GM12878 (cell line): Measurements from ENCODE around the gene HOOK2. TPM values are rescaled to one million over a fixed set of nuclear protein-coding genes. Genes with fewer than 3 reads are reported as not detected.

Source experiments
- ATF2 ChIP-seq: IDR thresholded peaks from 2 replicates; pipeline ENCODE4 v1.6.1; 2012; ENCODE audit warnings: low read length, inconsistent platforms
- BCLAF1 ChIP-seq: fragments of 450-650 bp; IDR thresholded peaks from 2 replicates; pipeline ENCODE4 v1.6.1; 2017; ENCODE audit warnings: antibody characterized with exemption, mild to moderate bottlenecking, moderate library complexity
- BRCA1 ChIP-seq: IDR thresholded peaks from 2 replicates; pipeline ENCODE4 v1.6.1; 2011; ENCODE audit warnings: low read depth, low read length, improper control_type of control experiment
- CREB1 ChIP-seq: IDR thresholded peaks from 2 replicates; pipeline ENCODE4 v1.6.1; 2012; ENCODE audit warnings: low read depth, mild to moderate bottlenecking, inconsistent platforms
- FOXM1 ChIP-seq: IDR thresholded peaks from 2 replicates; pipeline ENCODE4 v1.6.1; 2012; ENCODE audit warnings: low read depth, mild to moderate bottlenecking, inconsistent platforms, low read length, moderate library complexity
- HCFC1 ChIP-seq: fragments of 150-350 bp; IDR thresholded peaks from 2 replicates; pipeline ENCODE4 v1.6.1; 2014; ENCODE audit warnings: low read length
- IRF5 ChIP-seq: fragments of 450-650 bp; IDR thresholded peaks from 2 replicates; pipeline ENCODE4 v1.6.1; 2017; ENCODE audit warnings: borderline replicate concordance
- JUNB ChIP-seq: IDR thresholded peaks from 2 replicates; pipeline ENCODE4 v1.6.1; 2016; ENCODE audit warnings: antibody characterized with exemption, mild to moderate bottlenecking
- PKNOX1 ChIP-seq: fragments of 450-650 bp; IDR thresholded peaks from 2 replicates; pipeline ENCODE4 v1.6.1; 2016; ENCODE audit warnings: mild to moderate bottlenecking
- RAD51 ChIP-seq: fragments of 450-650 bp; IDR thresholded peaks from 2 replicates; pipeline ENCODE4 v1.6.1; 2016; ENCODE audit warnings: moderate library complexity, mild to moderate bottlenecking, inconsistent platforms
- REST ChIP-seq: IDR thresholded peaks from 2 replicates; pipeline ENCODE4 v1.6.1; 2012; ENCODE audit warnings: mild to moderate bottlenecking, low read depth, low read length
- RFX5 ChIP-seq: IDR thresholded peaks from 2 replicates; pipeline ENCODE4 v1.6.1; 2011; ENCODE audit warnings: low read depth, low read length, improper control_type of control experiment
- SUPT20H ChIP-seq: IDR thresholded peaks from 2 replicates; pipeline ENCODE4 v1.6.1; 2011; ENCODE audit warnings: low read depth, mild to moderate bottlenecking, low read length, moderate library complexity, borderline replicate concordance; ENCODE audit not compliant: control insufficient read depth
- ZNF217 ChIP-seq: fragments of 450-650 bp; IDR thresholded peaks from 2 replicates; pipeline ENCODE4 v1.6.1; 2017; ENCODE audit warnings: antibody characterized with exemption, mild to moderate bottlenecking
- ZNF24 ChIP-seq: fragments of 450-650 bp; IDR thresholded peaks from 2 replicates; pipeline ENCODE4 v1.6.1; 2017; ENCODE audit warnings: antibody characterized with exemption, mild to moderate bottlenecking
- polyA plus RNA-seq, 11 experiments: library from polyadenylated mRNA; depleted of rRNA in 4 of 11; unstranded in 6 of 11; stranded (reverse) in 5 of 11; fragments of >200 nt; fragmentation: Nextera tagmentation in 4 of 11; fragmentation: Illumina TruSeq in 1 of 11; extraction: Ambion mirVana in 4 of 11; extraction: Trizol in 1 of 11; gene quantifications; 1 replicate in 1 of 11; 2 replicates in 10 of 11; pipeline versions ENCODE4 v1.2.1 to v1.2.3, GENCODE V29; 2011 to 2016; ENCODE audit warnings: inconsistent platforms in 2 of 11, missing spikeins in 2 of 11, low read depth in 1 of 11
- total RNA-seq, 4 experiments: library from RNA; depleted of rRNA in 3 of 4; stranded (reverse); fragments of >200 nt in 3 of 4; fragmentation: Illumina TruSeq in 1 of 4; extraction: Trizol in 1 of 4; gene quantifications; 2 replicates each; pipeline versions ENCODE4 v1.2.1 to v1.2.3, GENCODE V29; 2013 to 2021

The HOOK2 gene
- total and polyA plus RNA-seq, 10 of the 15 experiments (the other 5 are each of a cell fraction or from before 2014, with no cell fraction given) = 1.5 to 9.6 (median 6.2) TPM

- no peak for TF ChIP-seq RAD51
- TF ChIP-seq CREB1 = no peak
- TF ChIP-seq IRF5 = no peak
- no peak for TF ChIP-seq SUPT20H
- no peak for TF ChIP-seq ATF2
- TF ChIP-seq PKNOX1 = no peak
- 0 out of 2 replicates have a peak, but pooled peaks have one; percentile 15 for TF ChIP-seq ZNF217
- TF ChIP-seq HCFC1 = no peak
- TF ChIP-seq REST = no peak
- TF ChIP-seq JUNB = no peak
- no peak for TF ChIP-seq BCLAF1
- no peak for TF ChIP-seq BRCA1
- TF ChIP-seq RFX5 = no peak
- no peak for TF ChIP-seq ZNF24
- TF ChIP-seq FOXM1 = no peak
Observed at GRCh38 chr19:12777217-12778016, 2.1 kb upstream of the HOOK2 start (continued).
